ENCODE results near the gene ERF. TPM values are rescaled to one million over a fixed set of nuclear protein-coding genes. Genes with fewer than 3 reads are reported as not detected.

The ERF gene
- total RNA-seq, 1 experiment from 2014 or later = 96.1 TPM

- no TSS peak for BruUV-seq (replicated peaks)
- Histone ChIP-seq H3K36me3 (ENCODE audit: control insufficient read depth in 1 of 2, insufficient read depth in 2 of 2, low read length in 2 of 2) (peaks cover 23 to 50% of the 10 kb centered on the region in 2 experiments), H3K9ac (ENCODE audit: low read length) (no peak overlapping the region), H3K9me3 (ENCODE audit: control insufficient read depth in 1 of 2, insufficient read depth in 1 of 2, low read depth in 1 of 2, low read length in 2 of 2) (no peaks in the 10 kb centered on the region), H2AFZ (ENCODE audit: low read depth, low read length, poor library complexity, severe bottlenecking) (no peak overlapping the region), H3K79me2 (ENCODE audit: insufficient read depth, low read length) (peaks cover 59% of the 10 kb centered on the region), H3K4me1 (ENCODE audit: control insufficient read depth in 1 of 2, insufficient read depth in 2 of 2, low read length in 2 of 2) (peaks cover 0 to 35% of the 10 kb centered on the region in 2 experiments; a peak in 2 of 4 replicates), H3K27ac (ENCODE audit: low read depth, low read length) (peak overlapping the region; percentile 15; the same call in 1 of the 2 replicates), H3K27me3 (ENCODE audit: insufficient read depth, low read length) (no peaks in the 10 kb centered on the region), H3K4me2 (ENCODE audit: low read length) (no peak overlapping the region), H4K20me1 (ENCODE audit: insufficient read depth) (0 out of 2 replicates have a peak, but pooled peaks cover 6% of the 10 kb centered on the region), H3K4me3 (replicated peaks in 1 of 2; ENCODE audit: low read depth in 1 of 2, low read length in 2 of 2) (no peak overlapping the region), H3K9me2 (ENCODE audit: insufficient read depth) (no peaks in the 10 kb centered on the region)
- ATAC-seq (no peak), DNase-seq (ENCODE audit: low read depth, low spot score) (no peak)
- TF ChIP-seq ZNF274 (IDR thresholded peaks at IDR 0.05; ENCODE audit: low read depth, low read length) (no peak), YY1 (IDR thresholded peaks at IDR 0.05; ENCODE audit: extremely low read depth, insufficient replicate concordance, low read depth, low read length) (no peak), CEBPB (IDR thresholded peaks at IDR 0.05; ENCODE audit: low read depth) (no peak), ATF3 (IDR thresholded peaks at IDR 0.05) (no peak), SP1 (IDR thresholded peaks at IDR 0.05; ENCODE audit: low read depth) (no peak), ZBTB33 (IDR thresholded peaks at IDR 0.05; ENCODE audit: extremely low read depth, insufficient replicate concordance, low read length) (no peak), POLR2AphosphoS5 (IDR thresholded peaks at IDR 0.05; ENCODE audit: low read depth, low read length) (no peak), EZH2 (IDR thresholded peaks at IDR 0.05) (no peak), POLR2A (IDR thresholded peaks at IDR 0.05; ENCODE audit: borderline replicate concordance, extremely low read depth, insufficient read depth, insufficient read length) (no peak)
- CTCF ChIA-PET = no interaction called here
- POLR2A ChIA-PET = no interaction called here
- intact Hi-C loops (cut with micrococcal nuclease) = no loop called here
- RAD21 ChIA-PET (ENCODE audit: low non-redundant PET in 1 of 2, low total read pairs in 2 of 2, uncharacterized antibody in 2 of 2, unreplicated experiment in 2 of 2) = no interaction called here
Measured at GRCh38 chr19:42200116-42200715, 54.7 kb downstream of the ERF start.
